HepG2 (cell line): ENCODE results near the gene NME2. TPM values are rescaled to one million over a fixed set of nuclear protein-coding genes. Genes with fewer than 3 reads are reported as not detected.

Source experiments
- CEBPG ChIP-seq: IDR thresholded peaks from 2 replicates; pipeline ENCODE4 v1.6.1; 2016
- KLF11 ChIP-seq: IDR thresholded peaks from 2 replicates; pipeline ENCODE4 v1.6.1; 2016; ENCODE audit warnings: missing compliant biosample characterization
- MIER2 ChIP-seq: IDR thresholded peaks from 2 replicates; pipeline ENCODE4 v1.6.1; 2016; ENCODE audit warnings: missing biosample characterization, missing genetic modification reagents
- MYNN ChIP-seq: sonication (generic); formaldehyde crosslinking; IDR thresholded peaks from 2 replicates; pipeline ENCODE4 v1.4.0; 2020; ENCODE audit warnings: mild to moderate bottlenecking, low read depth, missing genetic modification reagents
- NFIB ChIP-seq: sonication (generic); formaldehyde crosslinking; IDR thresholded peaks from 2 replicates; pipeline ENCODE4 v1.9.0; 2021; ENCODE audit warnings: missing genetic modification reagents, mild to moderate bottlenecking, borderline replicate concordance
- RFXANK ChIP-seq: IDR thresholded peaks from 2 replicates; pipeline ENCODE4 v1.6.1; 2016
- ZBTB7B ChIP-seq: sonication (generic); formaldehyde crosslinking; IDR thresholded peaks from 2 replicates; pipeline ENCODE4 v1.4.0; 2020; ENCODE audit warnings: missing genetic modification reagents
- ZFP36L2 ChIP-seq: sonication (generic); formaldehyde crosslinking; IDR thresholded peaks from 2 replicates; pipeline ENCODE4 v1.4.0; 2020; ENCODE audit warnings: missing genetic modification reagents
- ZKSCAN5 ChIP-seq: sonication (generic); formaldehyde crosslinking; IDR thresholded peaks from 2 replicates; pipeline ENCODE4 v1.5.1; 2020; ENCODE audit warnings: mild to moderate bottlenecking, missing genetic modification reagents
- ZMAT3 ChIP-seq: sonication (generic); formaldehyde crosslinking; conservative IDR thresholded peaks from 2 replicates; pipeline ENCODE4 v1.7.0; 2021; ENCODE audit warnings: missing genetic modification reagents
- ZMYM2 ChIP-seq: sonication (generic); formaldehyde crosslinking; IDR thresholded peaks from 2 replicates; pipeline ENCODE4 v1.8.0; 2022; ENCODE audit warnings: mild to moderate bottlenecking, missing genetic modification reagents
- ZNF317 ChIP-seq: sonication (generic); formaldehyde crosslinking; IDR thresholded peaks from 2 replicates; pipeline ENCODE4 v1.5.0; 2020; ENCODE audit warnings: mild to moderate bottlenecking, missing genetic modification reagents
- ZNF446 ChIP-seq: sonication (generic); formaldehyde crosslinking; IDR thresholded peaks from 2 replicates; pipeline ENCODE4 v1.5.0; 2020; ENCODE audit warnings: mild to moderate bottlenecking, missing genetic modification reagents
- ZNF782 ChIP-seq: sonication (generic); formaldehyde crosslinking; IDR thresholded peaks from 2 replicates; pipeline ENCODE4 v1.4.0; 2020; ENCODE audit warnings: missing genetic modification reagents, mild to moderate bottlenecking, borderline replicate concordance
- ZZZ3 ChIP-seq: sonication (generic); formaldehyde crosslinking; IDR thresholded peaks from 2 replicates; pipeline ENCODE4 v1.4.0; 2020; ENCODE audit warnings: missing genetic modification reagents, mild to moderate bottlenecking, borderline replicate concordance
- polyA plus RNA-seq, 8 experiments: library from polyadenylated mRNA; depleted of rRNA in 3 of 8; stranded (reverse) in 7 of 8; unstranded in 1 of 8; fragments of >200 nt; fragmentation: Illumina TruSeq in 4 of 8; extraction: Trizol in 4 of 8; gene quantifications; 2 replicates each; pipeline versions ENCODE4 v1.2.1 to v1.2.3, GENCODE V29; 2011 to 2016; ENCODE audit warnings: low read depth in 4 of 8, missing spikeins in 1 of 8, mixed read lengths in 1 of 8; ENCODE audit not compliant: insufficient read depth in 1 of 8
- total RNA-seq, 5 experiments: library from RNA; depleted of rRNA; stranded (reverse); fragments of >200 nt; fragmentation: Illumina TruSeq; extraction: Trizol; gene quantifications; 2 replicates each; pipeline ENCODE4 v1.2.3, GENCODE V29; 2016; ENCODE audit warnings: low read depth in 1 of 5
- TF ChIP-seq, protein P1 (sequence below): sonication (generic); formaldehyde crosslinking; IDR thresholded peaks from 2 replicates; pipeline ENCODE4 v1.8.1; 2022; ENCODE audit warnings: mild to moderate bottlenecking, missing genetic modification reagents
- TF ChIP-seq, protein P2 (sequence below), 2 experiments: sonication (generic) in 1 of 2; formaldehyde crosslinking in 1 of 2; IDR thresholded peaks; 2 replicates each; pipeline versions ENCODE4 v1.4.0 to v1.6.1; 2018 to 2020; ENCODE audit warnings: missing genetic modification reagents in 2 of 2, borderline replicate concordance in 1 of 2, low read depth in 1 of 2, mild to moderate bottlenecking in 1 of 2, missing biosample characterization in 1 of 2
- TF ChIP-seq, protein P3 (sequence below): sonication (generic); formaldehyde crosslinking; IDR thresholded peaks from 2 replicates; pipeline ENCODE4 v1.4.0; 2020; ENCODE audit warnings: missing genetic modification reagents
- TF ChIP-seq, protein P4 (sequence below): sonication (generic); formaldehyde crosslinking; IDR thresholded peaks from 2 replicates; pipeline ENCODE4 v1.5.0; 2020; ENCODE audit warnings: missing genetic modification reagents, mild to moderate bottlenecking, borderline replicate concordance
- TF ChIP-seq, protein P5 (sequence below): sonication (generic); formaldehyde crosslinking; IDR thresholded peaks from 2 replicates; pipeline ENCODE4 v1.4.0; 2020; ENCODE audit warnings: missing genetic modification reagents, mild to moderate bottlenecking, borderline replicate concordance
- TF ChIP-seq, protein P6 (sequence below): sonication (generic); formaldehyde crosslinking; IDR thresholded peaks from 2 replicates; pipeline ENCODE4 v1.5.1; 2020; ENCODE audit warnings: mild to moderate bottlenecking, missing genetic modification reagents, moderate library complexity
- TF ChIP-seq, protein P7 (sequence below): sonication (generic); formaldehyde crosslinking; IDR thresholded peaks from 2 replicates; pipeline ENCODE4 v1.8.0; 2022; ENCODE audit warnings: low read depth, missing genetic modification reagents

NME2 gene
- total and polyA plus RNA-seq, 2 of the 13 experiments (the other 11 are each of a cell fraction or from before 2014, with no cell fraction given): 790 to 1,213 TPM

DNA sequence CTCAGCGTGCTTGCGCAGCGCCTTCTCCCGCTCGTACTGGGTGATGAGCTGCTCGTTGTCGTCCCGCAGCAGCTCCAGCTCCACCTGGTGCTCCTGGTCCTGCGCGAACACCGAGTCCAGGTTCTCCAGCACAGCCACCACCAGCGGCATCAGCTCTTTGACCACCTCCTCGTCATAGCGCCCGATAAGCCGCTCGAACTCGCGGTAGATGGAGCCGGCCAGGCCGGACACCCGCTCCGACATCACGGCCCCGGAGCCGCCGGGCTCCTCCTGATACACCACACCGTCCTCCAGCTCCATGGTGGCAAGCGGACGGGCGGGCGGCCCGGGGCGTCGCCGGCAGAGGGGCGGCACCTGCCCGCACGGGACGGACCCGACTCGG, 45.9 kb upstream of the NME2 start (continued):
- TF ChIP-seq, protein P1, sequence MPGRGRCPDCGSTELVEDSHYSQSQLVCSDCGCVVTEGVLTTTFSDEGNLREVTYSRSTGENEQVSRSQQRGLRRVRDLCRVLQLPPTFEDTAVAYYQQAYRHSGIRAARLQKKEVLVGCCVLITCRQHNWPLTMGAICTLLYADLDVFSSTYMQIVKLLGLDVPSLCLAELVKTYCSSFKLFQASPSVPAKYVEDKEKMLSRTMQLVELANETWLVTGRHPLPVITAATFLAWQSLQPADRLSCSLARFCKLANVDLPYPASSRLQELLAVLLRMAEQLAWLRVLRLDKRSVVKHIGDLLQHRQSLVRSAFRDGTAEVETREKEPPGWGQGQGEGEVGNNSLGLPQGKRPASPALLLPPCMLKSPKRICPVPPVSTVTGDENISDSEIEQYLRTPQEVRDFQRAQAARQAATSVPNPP: no peak
- TF ChIP-seq ZMYM2 (CRISPR knock-in tag) (no peak), ZKSCAN5 (CRISPR knock-in tag) (no peak), ZNF317 (CRISPR knock-in tag) (no peak), ZBTB7B (CRISPR knock-in tag) (no peak), ZMAT3 (CRISPR knock-in tag) (no peak), MIER2 (CRISPR knock-in tag) (peak; percentile 19; the same call in 1 of the 2 replicates), ZNF446 (no peak), CEBPG (no peak), ZZZ3 (CRISPR knock-in tag) (no peak), ZNF782 (CRISPR knock-in tag) (no peak), RFXANK (CRISPR knock-in tag) (no peak), ZFP36L2 (CRISPR knock-in tag) (peak; percentile 20; the same call in 1 of the 2 replicates), KLF11 (no peak), NFIB (CRISPR knock-in tag) (no peak), MYNN (CRISPR knock-in tag) (no peak)
- TF ChIP-seq, protein P2, sequence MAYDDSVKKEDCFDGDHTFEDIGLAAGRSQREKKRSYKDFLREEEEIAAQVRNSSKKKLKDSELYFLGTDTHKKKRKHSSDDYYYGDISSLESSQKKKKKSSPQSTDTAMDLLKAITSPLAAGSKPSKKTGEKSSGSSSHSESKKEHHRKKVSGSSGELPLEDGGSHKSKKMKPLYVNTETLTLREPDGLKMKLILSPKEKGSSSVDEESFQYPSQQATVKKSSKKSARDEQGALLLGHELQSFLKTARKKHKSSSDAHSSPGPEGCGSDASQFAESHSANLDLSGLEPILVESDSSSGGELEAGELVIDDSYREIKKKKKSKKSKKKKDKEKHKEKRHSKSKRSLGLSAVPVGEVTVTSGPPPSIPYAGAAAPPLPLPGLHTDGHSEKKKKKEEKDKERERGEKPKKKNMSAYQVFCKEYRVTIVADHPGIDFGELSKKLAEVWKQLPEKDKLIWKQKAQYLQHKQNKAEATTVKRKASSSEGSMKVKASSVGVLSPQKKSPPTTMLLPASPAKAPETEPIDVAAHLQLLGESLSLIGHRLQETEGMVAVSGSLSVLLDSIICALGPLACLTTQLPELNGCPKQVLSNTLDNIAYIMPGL (CRISPR knock-in tag; IDR thresholded peaks at IDR 0.05; ENCODE audit: borderline replicate concordance in 1 of 2, low read depth in 1 of 2): peak in 1 of 2 experiments; percentile 40; a peak in 1 of 4 replicates
- TF ChIP-seq, protein P3, sequence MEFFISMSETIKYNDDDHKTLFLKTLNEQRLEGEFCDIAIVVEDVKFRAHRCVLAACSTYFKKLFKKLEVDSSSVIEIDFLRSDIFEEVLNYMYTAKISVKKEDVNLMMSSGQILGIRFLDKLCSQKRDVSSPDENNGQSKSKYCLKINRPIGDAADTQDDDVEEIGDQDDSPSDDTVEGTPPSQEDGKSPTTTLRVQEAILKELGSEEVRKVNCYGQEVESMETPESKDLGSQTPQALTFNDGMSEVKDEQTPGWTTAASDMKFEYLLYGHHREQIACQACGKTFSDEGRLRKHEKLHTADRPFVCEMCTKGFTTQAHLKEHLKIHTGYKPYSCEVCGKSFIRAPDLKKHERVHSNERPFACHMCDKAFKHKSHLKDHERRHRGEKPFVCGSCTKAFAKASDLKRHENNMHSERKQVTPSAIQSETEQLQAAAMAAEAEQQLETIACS (CRISPR knock-in tag): no peak
- TF ChIP-seq, protein P4, sequence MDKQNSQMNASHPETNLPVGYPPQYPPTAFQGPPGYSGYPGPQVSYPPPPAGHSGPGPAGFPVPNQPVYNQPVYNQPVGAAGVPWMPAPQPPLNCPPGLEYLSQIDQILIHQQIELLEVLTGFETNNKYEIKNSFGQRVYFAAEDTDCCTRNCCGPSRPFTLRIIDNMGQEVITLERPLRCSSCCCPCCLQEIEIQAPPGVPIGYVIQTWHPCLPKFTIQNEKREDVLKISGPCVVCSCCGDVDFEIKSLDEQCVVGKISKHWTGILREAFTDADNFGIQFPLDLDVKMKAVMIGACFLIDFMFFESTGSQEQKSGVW (CRISPR knock-in tag): no peak
- TF ChIP-seq, protein P5, sequence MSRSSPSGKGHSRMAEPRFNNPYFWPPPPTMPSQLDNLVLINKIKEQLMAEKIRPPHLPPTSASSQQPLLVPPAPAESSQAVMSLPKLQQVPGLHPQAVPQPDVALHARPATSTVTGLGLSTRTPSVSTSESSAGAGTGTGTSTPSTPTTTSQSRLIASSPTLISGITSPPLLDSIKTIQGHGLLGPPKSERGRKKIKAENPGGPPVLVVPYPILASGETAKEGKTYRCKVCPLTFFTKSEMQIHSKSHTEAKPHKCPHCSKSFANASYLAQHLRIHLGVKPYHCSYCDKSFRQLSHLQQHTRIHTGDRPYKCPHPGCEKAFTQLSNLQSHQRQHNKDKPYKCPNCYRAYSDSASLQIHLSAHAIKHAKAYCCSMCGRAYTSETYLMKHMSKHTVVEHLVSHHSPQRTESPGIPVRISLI (CRISPR knock-in tag): no peak
- TF ChIP-seq, protein P6, sequence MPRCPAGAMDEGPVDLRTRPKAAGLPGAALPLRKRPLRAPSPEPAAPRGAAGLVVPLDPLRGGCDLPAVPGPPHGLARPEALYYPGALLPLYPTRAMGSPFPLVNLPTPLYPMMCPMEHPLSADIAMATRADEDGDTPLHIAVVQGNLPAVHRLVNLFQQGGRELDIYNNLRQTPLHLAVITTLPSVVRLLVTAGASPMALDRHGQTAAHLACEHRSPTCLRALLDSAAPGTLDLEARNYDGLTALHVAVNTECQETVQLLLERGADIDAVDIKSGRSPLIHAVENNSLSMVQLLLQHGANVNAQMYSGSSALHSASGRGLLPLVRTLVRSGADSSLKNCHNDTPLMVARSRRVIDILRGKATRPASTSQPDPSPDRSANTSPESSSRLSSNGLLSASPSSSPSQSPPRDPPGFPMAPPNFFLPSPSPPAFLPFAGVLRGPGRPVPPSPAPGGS (CRISPR knock-in tag): peak; percentile 23; the same call in 1 of the 2 replicates
- TF ChIP-seq, protein P7, sequence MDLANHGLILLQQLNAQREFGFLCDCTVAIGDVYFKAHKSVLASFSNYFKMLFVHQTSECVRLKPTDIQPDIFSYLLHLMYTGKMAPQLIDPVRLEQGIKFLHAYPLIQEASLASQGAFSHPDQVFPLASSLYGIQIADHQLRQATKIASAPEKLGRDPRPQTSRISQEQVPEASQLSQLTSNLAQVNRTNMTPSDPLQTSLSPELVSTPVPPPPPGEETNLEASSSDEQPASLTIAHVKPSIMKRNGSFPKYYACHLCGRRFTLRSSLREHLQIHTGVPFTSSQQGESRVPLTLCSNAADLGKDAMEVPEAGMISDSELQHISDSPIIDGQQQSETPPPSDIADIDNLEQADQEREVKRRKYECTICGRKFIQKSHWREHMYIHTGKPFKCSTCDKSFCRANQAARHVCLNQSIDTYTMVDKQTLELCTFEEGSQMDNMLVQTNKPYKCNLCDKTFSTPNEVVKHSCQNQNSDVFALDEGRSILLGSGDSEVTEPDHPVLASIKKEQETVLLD (CRISPR knock-in tag): peak; percentile 18; the same call in 1 of the 2 replicates
